Stimulated activated CD8-positive, alpha-beta memory T cell treated with anti-CD3 and anti-CD28 coated beads, Interleukin-15, amount 100 ng/mL, for 1 hour (primary cell): ENCODE data around the gene RBM17.
"Not testable (repeated sequence)": the region's sequence is repeated elsewhere in the genome, so short reads cannot be mapped to it uniquely, and the experiment has no call there.

Experiments
- DNase-seq: peaks from one replicate; pipeline ENCODE4 v3.0.0-alpha.2; 2020; ENCODE audit warnings: low read depth

RBM17 gene

DNA sequence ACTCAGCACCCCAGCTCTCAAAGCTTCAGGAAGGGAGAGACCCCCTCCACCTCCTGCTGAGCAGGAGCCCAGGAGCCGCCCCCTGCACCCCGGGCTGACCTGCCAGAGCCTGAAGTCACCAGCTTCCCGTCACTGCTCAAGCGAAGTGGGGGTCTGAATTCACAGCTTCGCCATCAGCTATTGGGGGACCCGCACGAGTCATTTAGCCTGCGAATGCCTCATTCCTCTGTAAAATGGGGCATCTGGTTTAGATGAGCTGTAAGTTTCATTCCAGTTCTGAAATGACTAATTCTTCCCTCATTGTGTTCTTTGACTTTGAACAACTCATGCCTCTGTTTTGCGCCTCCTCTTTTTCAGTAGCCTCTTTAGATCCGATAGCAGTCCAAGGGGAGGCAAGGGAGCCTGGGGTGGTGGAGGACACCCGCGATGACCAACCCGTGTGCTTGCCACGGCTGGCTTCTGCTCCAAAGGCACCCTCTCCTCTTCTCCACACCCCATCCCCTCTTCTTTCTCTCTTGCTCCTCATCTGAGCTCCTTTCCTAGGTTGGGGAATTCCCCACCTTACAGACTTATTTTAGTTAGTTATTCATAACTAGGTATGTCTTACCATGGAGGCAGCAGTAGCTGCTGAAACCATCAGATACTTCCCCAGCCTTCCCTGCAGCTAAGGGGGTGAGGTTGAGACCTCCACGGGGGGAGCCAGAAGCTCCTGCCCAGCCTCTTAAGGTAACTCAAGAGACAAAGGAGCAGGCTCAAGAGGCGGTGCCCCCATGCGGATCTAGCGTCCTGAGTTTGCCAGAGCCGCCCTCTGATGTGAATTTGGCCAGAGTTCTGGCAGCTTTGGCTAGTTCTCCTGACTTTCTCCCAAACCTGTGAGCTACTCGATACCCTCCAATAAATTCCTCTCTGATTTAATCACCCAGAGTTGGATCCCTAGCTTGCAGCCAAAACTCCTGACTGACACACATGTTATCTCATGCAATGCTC is 47.7 kb downstream of the RBM17 start:
- no peak for DNase-seq

DNA sequence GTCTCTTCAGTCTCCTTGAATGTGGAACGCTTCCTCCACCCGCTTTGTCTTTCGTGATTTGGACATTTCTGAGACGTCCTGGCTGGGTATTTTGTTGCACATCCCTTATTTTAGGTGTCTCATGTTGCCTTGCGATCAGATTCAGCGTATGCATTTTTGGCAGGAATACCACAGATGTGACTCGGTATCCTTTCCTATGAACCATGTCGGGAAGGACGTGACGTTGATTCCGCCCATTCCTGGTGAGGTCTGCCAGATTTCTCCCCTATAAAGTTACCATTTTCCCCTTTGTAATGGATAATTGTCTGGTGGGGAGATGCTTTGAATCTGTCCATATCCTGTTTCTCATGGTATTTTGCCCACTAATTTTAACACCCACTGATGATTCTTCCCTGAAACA is 49.6 kb downstream of the RBM17 start:
- no peak for DNase-seq

DNA sequence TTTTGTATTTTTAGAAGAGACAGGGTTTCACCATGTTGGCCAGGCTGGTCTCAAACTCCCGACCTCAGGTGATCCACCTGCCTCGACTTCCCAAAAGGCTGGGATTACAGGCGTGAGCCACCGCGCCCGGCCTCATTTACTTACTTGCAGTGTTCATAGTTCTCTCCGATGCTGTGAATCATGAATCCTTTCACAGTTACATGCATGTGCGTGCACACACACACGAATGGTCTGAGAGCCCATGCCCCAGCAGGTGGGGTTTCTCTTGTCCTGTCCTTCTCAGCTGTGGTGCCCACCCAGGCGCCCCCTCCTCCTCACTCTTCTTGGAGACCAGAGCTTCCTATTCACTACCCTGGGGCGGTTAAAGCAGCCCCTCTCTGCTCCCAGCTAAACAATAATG is 50.6 kb downstream of the RBM17 start:
- DNase-seq = no peak

DNA sequence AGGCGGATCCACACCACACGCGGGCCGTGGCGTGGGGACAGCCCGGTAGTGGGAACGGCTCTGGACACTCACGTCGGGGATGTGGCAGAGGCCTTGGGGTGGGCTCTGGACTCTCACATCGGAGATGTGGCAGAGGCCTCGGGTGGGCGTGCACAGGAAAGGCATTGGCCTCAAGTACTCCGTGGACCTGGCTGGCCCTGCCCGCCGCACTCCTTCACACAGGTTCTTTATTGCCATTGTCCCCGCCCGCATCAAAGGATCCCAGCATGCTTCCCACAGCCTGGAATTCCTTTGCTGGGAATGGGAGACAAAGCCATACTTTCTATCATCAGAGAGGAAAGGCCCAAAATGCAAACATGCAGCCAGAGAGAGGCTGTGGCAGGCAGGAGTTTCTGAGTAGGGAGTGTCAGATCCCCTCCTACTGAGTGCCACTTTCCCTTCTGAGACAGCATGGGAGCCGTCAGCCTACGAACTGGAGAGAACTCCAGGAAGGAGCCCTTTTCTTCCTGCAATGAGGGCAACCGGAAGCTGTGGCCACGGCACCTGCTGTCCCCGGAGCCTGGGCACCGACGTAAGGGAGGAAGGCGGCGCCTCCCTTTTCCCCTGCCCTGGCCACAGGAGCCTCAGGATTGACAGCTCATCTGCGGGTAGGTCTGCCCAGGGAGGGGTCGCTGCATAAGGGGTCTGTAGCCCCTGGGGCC is 51.5 kb downstream of the RBM17 start:
- DNase-seq = no peak

DNA sequence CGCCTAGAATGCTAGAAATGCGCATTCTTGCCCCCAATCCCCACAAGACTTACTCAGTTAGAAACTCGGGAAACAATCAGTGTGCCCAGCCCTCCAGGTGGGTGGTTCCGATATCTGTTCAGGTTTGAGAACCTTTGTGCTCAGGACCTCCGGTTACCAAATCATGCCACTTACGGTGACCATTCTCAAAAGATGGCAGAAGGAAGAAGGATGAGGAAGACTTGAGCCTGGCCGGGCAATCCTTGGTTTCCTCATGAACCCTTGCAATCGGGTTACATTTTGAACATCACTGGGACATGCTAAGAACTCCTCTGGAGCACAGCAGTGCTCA is 52.1 kb downstream of the RBM17 start:
- no peak for DNase-seq

DNA sequence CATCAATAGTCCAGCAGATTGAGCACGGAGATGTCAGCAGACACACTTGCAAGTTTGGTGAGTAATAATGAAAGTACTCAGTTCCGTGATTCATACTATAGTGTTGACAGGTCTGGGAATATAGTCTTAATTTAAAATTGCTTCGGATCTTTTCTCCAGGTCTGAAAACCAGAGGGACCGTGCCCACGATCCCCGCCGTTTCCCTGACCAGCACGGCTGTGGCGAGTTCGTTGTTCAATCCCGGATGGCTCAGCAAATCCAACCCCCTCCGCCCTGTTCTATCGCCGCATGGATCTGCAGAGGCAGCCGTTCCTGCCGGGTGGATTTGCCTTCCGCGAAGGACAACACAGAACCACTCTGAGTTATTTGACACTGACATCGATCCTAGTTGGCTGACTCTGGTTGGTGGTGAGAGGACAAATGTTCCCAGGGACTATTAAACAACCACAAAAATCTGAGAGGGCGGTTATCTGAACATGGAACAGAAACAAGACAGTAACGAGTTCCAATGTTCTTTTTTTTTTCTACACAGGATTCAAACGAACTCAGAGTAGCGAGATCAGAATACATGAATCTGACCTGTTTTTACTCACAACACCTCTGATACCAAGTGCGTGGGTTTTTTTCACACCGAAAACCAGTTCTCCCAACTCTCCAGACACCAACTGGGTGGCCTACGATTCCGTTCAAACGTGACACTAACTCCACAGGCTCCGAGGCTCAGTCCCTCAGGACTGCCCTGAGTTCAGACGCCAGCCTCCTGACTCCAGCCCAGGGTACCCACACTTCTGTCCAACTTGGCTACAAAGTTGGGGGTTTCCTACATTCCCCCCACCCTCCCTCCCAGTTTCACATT is 52.7 kb downstream of the RBM17 start:
- DNase-seq = no peak

DNA sequence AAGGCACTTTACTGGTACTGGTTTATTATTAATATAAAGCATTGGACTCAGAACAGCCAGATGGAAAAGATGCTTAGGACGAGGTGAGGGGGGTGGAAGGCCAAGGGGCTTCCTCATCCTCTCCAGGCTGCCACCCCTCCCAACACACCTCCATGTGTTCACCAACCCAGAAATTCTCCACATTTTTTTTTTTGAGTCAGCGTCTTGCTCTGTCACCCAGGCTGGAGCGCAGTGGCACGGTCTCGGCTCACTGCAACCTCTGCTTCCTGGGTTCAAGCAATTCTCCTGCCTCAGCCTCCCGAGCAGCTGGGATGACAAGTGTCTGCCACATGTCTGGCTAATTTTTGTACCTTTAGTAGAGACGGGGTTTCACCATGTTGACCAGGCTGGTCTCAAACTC is 53.4 kb downstream of the RBM17 start:
- DNase-seq = not testable (repeated sequence)

DNA sequence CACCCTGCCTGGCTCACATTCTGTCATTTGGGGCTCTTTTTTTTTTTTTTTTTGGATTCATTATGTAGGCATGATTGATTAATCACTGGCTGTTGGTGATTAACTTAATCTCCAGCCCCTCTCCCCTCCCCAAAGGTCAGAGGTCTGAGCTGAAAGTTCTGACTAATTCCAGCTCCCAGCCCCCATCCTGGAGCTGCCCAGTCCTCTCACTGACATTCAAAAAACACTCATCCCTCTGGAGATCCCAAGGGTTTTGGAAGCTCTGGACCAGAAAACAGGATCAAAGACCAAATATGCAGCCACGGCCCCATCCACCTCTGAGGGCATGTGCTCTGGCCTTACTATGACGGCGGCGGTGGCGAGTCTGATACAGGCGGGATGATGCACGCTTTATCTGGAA is 53.8 kb downstream of the RBM17 start:
- no peak for DNase-seq

DNA sequence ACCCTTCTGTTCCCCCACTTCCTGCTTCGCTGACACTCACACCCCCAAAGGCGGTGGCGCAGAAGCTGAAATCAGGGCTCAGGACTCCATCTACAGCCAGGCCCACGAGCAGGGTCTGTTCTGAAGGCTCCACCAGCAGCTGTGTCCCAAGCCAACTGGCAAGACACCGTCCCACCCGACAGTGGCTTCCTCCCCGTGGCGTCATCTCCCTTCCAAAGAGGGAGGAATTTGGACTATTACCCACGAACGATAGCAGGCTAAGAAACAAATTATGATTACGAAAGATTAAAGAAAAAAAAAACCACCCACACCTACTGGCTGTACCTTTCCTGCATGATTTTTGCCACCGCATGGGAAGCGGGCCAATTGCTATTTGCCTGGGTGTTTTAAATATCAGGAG is 54.3 kb downstream of the RBM17 start:
- DNase-seq = no peak

DNA sequence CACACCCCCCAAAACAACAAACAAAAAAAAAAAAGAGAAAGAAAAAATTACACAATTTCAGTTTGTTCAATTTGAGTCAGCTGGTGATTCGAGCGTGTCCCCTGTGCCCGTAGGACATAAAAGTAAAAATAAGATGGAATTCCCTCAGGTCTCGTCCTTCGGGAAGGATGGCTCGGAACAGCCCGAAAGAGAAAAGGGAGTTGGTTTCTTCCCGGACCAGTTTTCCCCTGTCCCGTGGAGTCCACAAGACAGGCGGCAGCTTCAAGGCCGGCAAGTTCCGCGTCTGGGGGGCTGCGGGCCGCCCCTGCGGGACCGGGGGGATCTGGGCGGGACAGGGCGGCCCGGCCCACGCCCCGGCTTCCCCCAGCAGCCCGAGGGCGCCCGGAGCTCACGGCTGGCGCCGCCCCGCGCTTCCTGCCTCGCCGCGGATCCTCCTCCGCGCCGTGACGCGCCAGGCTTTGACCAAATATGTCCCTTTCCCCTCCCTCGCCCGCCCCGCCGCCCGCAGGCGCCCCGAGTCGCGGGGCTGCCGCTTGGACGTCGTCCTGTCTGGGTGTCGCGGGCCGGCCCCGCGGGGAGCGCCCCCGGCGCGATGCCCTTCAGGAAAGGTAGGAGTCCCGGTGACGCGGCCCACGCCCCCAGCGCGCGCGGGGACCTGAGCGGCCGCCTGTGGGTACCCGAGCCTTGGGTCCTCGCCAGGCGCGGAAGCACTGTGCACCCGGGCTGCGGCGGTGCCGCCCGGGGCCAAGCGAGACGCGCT is 55.8 kb downstream of the RBM17 start:
- DNase-seq = peak; percentile 70

DNA sequence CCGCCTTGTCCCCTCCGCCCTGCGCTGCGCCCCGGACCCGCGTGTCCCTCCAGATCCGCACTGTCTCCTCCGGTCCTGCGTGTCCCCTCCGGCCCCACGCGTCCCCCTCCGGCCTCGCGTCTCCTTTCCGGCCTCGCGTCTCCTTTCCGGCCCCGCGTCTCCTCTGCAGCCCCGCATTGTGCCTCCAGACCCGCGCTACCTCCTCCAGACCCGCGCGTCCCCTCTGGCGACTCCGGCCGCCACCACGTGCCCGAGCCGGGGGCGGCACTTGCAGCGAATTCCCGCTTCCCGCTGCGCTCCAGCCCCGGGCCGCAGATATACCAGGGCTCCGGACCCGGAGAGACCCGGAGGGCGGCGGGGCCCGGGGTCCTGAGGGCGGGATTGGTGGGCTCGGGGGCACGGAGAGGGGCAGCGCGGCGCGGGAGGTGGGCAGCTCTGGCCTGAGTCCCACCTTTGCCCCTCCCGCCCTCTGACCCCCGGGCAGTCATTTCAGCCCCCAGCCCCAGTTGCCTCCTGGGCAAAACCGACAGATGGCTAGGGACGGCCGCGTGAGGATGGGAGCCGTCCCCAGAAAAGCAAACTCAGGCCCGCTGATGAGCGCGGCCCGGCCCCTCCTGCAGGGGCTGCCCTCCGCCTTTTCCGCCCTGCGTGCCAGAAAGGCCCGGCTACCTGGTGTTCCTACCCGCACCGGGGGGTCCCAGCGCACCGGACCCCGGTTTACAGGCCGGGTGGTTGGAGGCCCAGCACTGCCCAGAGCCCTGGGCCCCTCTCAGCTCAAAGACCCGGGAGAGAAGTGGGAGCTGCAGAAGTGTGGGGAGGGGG is 56.5 kb downstream of the RBM17 start:
- no peak for DNase-seq

DNA sequence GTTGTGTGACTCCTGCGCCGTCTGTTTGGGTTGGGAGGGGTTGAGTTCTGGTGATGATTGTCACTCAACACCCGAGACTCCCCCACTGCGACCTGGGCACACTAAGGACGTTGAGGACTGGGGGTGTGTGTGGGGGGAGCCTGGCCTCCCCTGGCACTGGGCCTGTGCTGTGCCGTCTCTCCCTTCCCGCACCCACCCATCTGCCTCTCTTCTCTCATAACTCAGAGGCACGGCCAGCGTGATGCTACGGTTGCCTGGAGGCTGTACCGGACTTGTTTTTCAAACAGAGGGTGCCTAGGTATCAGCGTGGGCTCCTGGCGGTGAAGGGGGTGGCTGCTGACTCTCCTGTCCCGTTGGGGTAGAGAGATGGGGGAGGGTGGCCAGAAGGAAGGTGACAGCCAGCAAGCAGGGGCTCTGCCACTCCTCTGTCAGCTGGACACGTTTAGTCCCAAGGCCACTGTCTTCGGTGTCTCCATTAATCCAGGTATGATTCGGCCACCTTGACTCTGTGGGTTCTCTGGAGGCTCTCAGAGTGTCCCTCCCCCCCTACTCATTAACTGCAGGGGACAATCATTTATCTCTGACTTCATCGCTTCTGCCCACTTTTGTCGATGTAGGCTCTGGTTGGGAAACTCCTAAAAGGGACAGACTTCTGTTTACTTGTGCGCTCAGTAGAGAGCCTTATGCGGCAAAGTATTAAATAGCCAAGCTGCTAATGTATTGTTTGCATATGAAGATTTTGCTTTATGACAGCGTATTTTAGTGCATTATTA is 57.4 kb downstream of the RBM17 start:
- no peak for DNase-seq

DNA sequence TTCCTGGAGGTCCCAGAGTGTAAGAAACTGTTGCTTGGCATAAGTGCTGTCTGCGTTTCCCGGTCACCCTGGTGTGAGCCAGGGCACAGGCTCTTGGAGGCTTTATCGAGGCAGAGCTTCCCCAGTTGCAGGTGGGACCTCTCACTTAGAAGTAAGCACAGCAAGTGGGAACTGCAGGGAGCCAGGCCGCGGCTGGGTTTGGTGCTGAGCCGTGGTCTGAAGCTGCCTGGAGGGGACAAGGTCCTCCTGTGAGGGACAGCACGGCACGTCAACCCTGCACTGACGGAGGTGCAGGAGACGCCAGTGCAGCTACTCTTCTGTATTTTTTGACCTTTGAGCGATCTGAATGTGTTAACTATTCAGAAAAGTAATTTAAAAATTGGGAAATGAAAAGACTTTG is 58.1 kb downstream of the RBM17 start:
- no peak for DNase-seq

DNA sequence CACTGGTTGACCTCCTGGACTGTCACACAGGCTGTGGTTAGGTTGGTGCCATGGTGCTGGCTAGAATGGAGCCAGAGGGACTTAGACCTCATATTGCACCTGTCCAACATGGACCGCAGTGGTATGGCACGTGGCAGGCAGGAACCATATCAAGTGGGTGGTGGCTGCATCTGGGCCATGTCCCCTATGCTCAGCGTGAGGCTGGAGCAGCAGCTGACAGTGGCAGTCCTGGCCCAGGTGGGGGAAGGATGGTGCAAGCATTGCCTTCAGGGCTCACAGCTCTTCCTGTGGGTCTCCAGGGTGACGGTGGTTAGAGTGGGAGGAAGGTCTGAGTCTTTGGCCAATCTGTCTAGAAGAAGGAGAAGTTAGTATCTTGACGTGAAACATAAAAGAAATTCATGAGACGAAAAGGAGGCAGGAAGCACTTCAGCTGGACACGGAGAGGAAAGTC is 59.4 kb downstream of the RBM17 start:
- DNase-seq = no peak

DNA sequence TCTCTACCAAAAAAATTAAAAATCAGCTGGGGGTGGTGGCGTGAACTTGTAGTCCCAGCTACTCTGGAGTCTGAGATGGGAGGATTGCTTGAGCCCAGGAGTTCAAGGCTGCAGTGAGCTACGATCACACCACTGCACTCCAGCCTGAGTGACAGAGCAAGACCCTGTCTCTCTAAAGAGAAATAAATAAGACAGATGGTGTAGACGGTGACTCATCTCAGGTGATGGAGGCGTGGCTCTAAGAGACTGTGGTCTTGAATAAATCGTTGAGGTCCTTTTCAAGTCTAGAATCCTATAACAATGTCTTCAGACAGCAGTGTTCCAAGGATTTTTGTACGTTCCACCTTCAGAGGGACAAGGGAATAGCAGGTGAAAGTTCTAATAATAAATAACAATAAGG is 60.1 kb downstream of the RBM17 start:
- no peak for DNase-seq

DNA sequence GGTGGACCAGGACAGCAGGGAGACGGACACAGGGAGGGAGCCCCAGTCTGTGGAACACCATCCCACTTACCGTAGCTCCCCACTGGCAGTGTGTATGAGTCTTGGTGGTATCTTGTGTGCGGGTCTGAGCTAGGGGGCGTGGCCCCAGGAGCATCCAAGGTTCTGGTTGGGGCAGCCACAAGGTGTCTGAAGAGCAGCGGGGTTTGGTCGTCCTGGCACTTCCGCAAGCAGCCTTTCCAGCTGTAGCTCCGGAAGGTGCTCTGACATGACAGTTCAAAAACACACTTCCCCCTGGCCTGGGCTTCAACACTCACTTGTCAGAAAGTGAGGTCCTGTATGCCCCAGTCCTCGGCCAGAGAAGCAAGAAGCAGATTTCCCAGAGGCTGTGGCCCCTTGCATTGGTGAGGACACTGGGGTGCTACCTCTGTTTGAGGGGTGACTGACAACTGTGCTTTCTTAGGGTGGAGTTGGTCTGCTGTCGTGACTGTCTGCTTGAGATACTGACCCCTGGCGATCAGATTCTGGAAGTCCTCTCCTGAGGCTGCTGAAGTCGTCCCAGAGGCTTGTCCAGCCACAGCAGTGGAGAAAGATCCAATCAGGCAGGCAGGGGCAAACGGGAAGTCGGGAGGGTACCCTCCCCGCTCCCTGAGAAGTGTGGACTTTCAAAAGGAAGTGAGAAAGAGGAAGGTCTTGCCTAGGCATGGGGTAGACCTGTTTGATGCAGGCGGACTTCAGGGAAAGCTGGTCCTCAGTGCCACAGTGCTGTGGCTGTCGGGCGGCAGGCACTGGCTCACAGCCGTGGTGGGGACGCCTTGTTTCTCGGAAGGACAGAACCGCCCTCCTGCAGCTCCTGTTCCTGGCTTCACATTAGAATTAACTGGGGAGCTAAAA is 62.5 kb downstream of the RBM17 start:
- no peak for DNase-seq

DNA sequence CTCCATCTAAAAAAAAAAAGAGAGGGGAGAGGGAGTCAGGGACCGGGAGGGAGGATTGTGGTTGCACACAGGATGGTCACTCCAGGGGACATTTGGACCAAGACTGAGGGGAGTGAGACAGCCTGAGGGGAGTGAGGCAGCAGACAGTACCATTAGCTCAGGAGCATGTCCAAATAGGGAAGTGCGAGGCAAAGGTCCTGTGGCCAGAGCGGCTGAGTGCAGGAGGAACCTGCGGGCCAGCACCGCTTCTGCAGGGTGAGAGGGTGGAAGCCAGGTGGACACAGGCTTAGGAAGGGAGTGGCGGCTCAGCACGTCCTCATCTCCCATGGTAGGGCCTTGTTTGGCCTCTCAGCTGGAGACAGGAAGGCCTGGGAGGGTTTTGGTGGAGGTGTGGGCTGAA is 65.0 kb downstream of the RBM17 start:
- no peak for DNase-seq

DNA sequence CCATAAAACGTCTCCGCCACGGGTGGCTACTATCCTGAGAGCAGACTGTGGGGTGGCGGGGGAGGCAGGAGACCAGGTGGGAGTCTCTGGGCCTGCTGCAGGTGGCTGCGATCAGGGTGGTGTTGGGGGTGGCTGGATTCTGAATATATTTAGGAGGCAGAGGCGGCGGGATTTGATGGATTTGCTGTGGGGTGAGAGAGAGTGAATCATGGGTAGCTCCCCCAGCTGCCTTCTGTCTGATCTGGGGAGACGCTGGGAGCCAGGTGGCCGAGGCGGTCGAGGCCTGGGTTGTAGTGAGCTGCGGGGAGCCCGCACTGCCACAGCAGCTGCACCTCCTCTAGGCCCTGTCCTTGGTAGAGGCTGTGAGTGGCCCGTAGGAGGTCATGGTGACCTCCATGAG is 65.7 kb downstream of the RBM17 start:
- DNase-seq = no peak

DNA sequence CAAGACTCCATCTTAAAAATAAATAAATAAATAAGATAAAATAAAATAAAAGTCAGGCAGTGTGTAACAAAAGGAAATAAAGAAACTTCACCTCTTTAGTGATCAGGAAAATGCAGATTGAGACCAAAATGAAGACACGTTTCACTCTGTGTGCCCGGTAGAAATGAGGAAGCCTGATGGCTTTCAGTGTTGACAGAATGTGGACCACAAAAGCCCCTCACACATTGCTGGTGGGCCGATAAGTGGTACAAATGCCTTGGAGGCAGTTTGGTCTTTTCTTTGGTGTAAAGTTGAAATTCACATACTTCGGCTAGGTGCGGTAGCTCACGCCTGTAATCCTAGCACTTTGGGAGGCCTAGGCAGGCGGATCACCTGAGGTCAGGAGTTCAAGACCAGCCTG is 69.4 kb downstream of the RBM17 start:
- DNase-seq = no peak
